Measurements from ENCODE around the gene THAP7. TPM values are rescaled to one million over a fixed set of nuclear protein-coding genes. Genes with fewer than 3 reads are reported as not detected.

The THAP7 gene
- total RNA-seq, 1 donor from 2014 or later: 26.4 TPM

DNA sequence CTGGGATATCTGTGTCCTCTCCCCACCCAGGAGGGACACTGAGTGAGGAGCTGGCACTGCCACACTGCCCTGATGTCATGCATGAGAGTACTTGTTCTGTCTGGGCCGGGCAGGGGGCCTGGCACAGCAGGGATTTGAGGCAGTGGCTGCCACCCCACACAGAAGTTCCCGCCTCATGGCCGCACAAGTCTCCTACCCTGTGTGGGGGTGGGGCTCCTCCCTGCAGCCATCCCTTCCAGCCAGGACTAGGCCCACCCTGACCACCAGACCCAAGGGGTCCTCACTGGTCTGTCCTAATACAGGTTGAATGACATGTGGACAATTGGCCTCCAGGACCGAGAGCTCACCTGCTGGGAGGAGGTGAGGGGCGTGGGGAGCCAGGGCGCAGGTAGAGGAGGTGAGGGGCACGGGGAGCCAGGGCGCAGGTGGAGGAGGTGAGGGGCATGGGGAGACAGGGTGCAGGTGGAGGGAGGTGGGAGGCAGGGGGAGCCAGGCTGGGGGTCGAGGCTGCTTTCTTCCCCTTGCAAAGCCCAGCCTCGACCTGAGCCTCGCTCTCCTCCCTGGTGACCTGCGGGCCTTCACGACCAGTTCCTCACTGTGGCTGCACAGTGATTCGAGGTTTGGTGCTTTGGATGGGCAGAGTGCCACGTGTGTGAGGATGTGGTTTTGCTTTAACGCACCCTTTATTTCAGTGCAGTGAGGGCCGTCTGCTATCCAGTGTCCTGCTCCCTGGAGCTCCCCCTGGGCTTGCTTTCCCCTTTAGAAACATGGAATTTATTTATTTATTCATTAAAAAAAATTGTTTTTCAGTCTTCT, 12.4 kb downstream of the THAP7 start:
- DNase-seq (ENCODE audit: extremely low spot score, unreplicated experiment): no peak
- H3K27me3 Mint-ChIP-seq: no peaks in the 10 kb centered on the region
- TF ChIP-seq, protein P1, sequence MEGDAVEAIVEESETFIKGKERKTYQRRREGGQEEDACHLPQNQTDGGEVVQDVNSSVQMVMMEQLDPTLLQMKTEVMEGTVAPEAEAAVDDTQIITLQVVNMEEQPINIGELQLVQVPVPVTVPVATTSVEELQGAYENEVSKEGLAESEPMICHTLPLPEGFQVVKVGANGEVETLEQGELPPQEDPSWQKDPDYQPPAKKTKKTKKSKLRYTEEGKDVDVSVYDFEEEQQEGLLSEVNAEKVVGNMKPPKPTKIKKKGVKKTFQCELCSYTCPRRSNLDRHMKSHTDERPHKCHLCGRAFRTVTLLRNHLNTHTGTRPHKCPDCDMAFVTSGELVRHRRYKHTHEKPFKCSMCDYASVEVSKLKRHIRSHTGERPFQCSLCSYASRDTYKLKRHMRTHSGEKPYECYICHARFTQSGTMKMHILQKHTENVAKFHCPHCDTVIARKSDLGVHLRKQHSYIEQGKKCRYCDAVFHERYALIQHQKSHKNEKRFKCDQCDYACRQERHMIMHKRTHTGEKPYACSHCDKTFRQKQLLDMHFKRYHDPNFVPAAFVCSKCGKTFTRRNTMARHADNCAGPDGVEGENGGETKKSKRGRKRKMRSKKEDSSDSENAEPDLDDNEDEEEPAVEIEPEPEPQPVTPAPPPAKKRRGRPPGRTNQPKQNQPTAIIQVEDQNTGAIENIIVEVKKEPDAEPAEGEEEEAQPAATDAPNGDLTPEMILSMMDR (conservative IDR thresholded peaks at IDR 0.05): no peak
- no peak overlapping the region for H3K4me3 Mint-ChIP-seq
- no peaks in the 10 kb centered on the region for H3K4me1 Mint-ChIP-seq (ENCODE audit: unreplicated experiment)
- H3K27ac Mint-ChIP-seq: no peak overlapping the region
- H3K36me3 Mint-ChIP-seq: peaks cover 6% of the 10 kb centered on the region
- H3K9me3 Mint-ChIP-seq: no peaks in the 10 kb centered on the region

DNA sequence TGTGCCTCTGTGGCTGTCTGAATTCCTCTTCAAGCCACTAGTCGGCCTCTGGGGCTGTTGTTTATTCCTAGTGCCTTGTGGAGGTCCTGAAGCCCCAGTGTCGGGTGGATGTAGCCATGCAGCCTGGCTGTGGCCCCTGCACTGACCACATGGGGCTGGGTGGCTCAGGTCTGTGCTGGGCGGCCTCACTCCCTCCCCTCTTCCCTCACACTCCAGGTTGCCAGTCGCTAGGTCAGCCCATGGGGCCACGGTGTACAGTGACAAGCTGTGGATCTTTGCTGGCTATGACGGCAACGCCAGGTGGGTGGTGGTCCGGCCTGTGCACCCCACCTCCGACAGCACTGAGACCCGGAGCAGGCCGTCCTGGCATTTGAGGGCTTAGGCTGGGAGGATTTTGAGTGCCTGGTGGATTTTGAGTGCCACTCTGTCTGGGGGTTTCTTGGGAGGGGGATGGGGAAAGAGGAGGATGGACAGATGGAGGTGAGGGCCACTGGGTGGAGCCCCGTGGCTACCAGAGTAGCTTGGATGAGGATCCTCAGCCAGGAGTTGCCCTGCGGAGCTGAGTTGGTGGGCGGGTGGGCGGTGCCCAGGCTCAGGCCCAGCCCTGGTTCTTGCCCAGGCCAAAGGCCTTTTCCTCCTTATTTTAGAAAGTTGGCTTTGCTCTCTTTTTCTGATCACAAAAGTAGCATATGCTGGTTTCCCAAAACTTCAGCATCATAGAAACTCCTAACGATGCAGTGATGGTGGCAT, 13.2 kb downstream of the THAP7 start:
- H3K4me1 Mint-ChIP-seq (ENCODE audit: unreplicated experiment): peaks cover 4% of the 10 kb centered on the region
- TF ChIP-seq, protein P1 (conservative IDR thresholded peaks at IDR 0.05): no peak
- peaks cover 10% of the 10 kb centered on the region for H3K36me3 Mint-ChIP-seq
- no peak overlapping the region for H3K4me3 Mint-ChIP-seq
- no peaks in the 10 kb centered on the region for H3K9me3 Mint-ChIP-seq
- no peak for DNase-seq (ENCODE audit: extremely low spot score, unreplicated experiment)
- H3K27ac Mint-ChIP-seq: no peak overlapping the region
- no peaks in the 10 kb centered on the region for H3K27me3 Mint-ChIP-seq

DNA sequence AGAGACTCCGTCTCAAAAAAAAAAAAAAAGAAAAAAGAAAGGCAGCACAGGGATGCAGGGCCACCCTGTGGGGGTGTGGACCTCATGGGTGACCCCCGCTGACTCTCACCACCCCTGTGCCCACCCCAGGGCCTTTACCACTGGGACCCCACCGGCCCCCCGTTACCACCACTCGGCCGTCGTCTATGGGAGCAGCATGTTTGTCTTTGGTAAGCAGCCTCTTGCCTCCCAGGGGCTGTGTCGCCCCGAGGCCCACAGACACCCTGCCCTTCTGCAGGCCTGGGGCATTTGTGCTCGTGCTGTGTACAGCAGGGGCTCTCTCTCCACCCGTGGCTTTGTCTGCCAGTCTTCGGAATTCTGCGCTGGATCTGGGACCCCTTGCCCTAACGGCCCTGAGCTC, 14.5 kb downstream of the THAP7 start:
- no peaks in the 10 kb centered on the region for H3K27me3 Mint-ChIP-seq
- H3K27ac Mint-ChIP-seq: no peak overlapping the region
- peaks cover 10% of the 10 kb centered on the region for H3K36me3 Mint-ChIP-seq
- no peak overlapping the region for H3K4me3 Mint-ChIP-seq
- DNase-seq (ENCODE audit: extremely low spot score, unreplicated experiment): no peak
- peaks cover 5% of the 10 kb centered on the region for H3K4me1 Mint-ChIP-seq (ENCODE audit: unreplicated experiment)
- TF ChIP-seq, protein P1 (conservative IDR thresholded peaks at IDR 0.05): no peak
- H3K9me3 Mint-ChIP-seq: no peaks in the 10 kb centered on the region

DNA sequence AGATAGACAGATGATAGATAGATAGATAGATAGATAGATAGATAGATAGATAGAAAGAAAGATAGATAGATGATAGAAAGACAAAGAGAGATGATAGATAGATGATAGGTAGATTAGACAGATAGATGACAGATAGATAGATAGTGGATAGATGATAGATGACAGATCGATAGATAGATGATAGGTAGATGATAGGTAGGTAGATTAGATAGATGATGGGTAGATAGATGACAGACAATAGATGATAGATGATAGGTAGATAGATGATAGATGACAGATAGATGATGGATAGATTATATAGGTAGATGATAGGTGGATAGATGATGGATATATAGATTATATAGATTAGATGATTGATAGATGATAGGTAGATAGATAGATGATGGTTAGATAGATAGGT, 15.6 kb downstream of the THAP7 start:
- no peak overlapping the region for H3K4me3 Mint-ChIP-seq
- TF ChIP-seq, protein P1 (conservative IDR thresholded peaks at IDR 0.05): no peak
- DNase-seq (ENCODE audit: extremely low spot score, unreplicated experiment): no peak
- H3K4me1 Mint-ChIP-seq (ENCODE audit: unreplicated experiment): peaks cover 7% of the 10 kb centered on the region
- H3K27ac Mint-ChIP-seq: no peak overlapping the region
- H3K9me3 Mint-ChIP-seq: no peaks in the 10 kb centered on the region
- H3K36me3 Mint-ChIP-seq: peaks cover 10% of the 10 kb centered on the region
- H3K27me3 Mint-ChIP-seq: no peaks in the 10 kb centered on the region

DNA sequence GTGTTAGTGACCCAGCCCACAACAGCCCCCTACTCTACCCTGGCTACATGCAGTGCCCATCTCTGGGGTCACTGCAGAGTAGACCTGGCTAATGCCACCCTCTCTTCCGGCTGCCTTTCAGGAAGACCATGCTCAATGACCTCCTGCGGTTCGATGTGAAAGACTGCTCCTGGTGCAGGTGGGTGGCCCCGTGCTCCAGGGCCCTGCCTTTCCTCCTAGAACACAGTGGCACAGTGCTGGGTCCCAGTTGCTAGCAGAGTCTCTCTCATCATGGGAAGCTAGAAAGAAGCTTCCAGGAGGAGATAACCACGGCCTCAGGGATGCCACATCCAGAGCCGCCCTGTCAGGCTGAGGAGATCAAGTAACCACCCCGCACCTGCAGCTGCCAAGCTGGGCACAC, 16.2 kb downstream of the THAP7 start:
- peaks cover 10% of the 10 kb centered on the region for H3K36me3 Mint-ChIP-seq
- DNase-seq (ENCODE audit: extremely low spot score, unreplicated experiment): no peak
- no peak overlapping the region for H3K4me3 Mint-ChIP-seq
- peaks cover 9% of the 10 kb centered on the region for H3K4me1 Mint-ChIP-seq (ENCODE audit: unreplicated experiment)
- H3K27ac Mint-ChIP-seq: no peak overlapping the region
- no peaks in the 10 kb centered on the region for H3K27me3 Mint-ChIP-seq
- no peaks in the 10 kb centered on the region for H3K9me3 Mint-ChIP-seq
- TF ChIP-seq, protein P1 (conservative IDR thresholded peaks at IDR 0.05): no peak

Data from type B pancreatic cell (in vitro differentiated cells).